Stomach (tissue), 4 donors: ENCODE data around the gene ZNF644.

Source experiments
- EP300 ChIP-seq: sonication (generic); formaldehyde crosslinking; IDR thresholded peaks from one replicate; pipeline ENCODE4 v1.6.1; 2017; ENCODE audit warnings: antibody characterized with exemption
- POLR2A ChIP-seq, 4 donors: fragments of 450-650 bp; IDR thresholded peaks; one replicate each; pipeline ENCODE4 v1.6.1; 2016; ENCODE audit warnings: antibody characterized with exemption in 4 of 4, control low read depth in 2 of 4, mild to moderate bottlenecking in 1 of 4, moderate library complexity in 1 of 4
- POLR2AphosphoS5 ChIP-seq, 3 donors: sonication (generic); formaldehyde crosslinking; IDR thresholded peaks; one replicate each; pipeline ENCODE4 v1.6.1; 2016; ENCODE audit warnings: antibody characterized with exemption in 3 of 3
- TF ChIP-seq, protein P1 (sequence below), 7 experiments: fragments of 450-650 bp in 4 of 7; fragments of 200-600 bp in 3 of 7; sonication (generic) in 3 of 7; IDR thresholded peaks; one replicate each; pipeline ENCODE4 v1.5.1; 2016 to 2019; ENCODE audit warnings: antibody characterized with exemption in 7 of 7, control low read depth in 2 of 7, mild to moderate bottlenecking in 1 of 7

DNA sequence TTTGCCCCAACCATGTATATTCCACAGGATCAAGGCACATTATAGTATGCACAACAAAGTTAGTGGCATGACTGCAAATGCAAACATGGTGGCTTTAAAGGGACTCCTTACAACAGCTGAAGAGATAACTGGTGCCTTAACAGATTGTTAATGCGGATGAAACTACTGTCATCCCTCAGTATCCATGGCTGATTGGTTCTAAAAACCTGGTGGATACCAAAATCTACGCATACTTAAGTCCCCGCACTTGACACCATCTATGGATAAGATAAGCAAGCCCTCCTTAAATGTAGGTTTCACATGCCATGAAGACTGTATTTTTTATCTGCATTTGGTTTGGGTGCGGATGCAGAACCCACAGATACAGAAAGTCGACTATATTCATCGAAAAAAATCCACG is 73.5 kb downstream of the ZNF644 start:
- TF ChIP-seq, protein P1, sequence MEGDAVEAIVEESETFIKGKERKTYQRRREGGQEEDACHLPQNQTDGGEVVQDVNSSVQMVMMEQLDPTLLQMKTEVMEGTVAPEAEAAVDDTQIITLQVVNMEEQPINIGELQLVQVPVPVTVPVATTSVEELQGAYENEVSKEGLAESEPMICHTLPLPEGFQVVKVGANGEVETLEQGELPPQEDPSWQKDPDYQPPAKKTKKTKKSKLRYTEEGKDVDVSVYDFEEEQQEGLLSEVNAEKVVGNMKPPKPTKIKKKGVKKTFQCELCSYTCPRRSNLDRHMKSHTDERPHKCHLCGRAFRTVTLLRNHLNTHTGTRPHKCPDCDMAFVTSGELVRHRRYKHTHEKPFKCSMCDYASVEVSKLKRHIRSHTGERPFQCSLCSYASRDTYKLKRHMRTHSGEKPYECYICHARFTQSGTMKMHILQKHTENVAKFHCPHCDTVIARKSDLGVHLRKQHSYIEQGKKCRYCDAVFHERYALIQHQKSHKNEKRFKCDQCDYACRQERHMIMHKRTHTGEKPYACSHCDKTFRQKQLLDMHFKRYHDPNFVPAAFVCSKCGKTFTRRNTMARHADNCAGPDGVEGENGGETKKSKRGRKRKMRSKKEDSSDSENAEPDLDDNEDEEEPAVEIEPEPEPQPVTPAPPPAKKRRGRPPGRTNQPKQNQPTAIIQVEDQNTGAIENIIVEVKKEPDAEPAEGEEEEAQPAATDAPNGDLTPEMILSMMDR (IDR thresholded peaks at IDR 0.05) = no peak
- no peak for TF ChIP-seq EP300
- TF ChIP-seq POLR2A (IDR thresholded peaks at IDR 0.05) = no peak
- TF ChIP-seq POLR2AphosphoS5 (IDR thresholded peaks at IDR 0.05) = no peak
